Ramos (cell line): ENCODE measurements around the gene OR2T1.
"Not testable (repeated sequence)": the region's sequence is repeated elsewhere in the genome, so short reads cannot be mapped to it uniquely, and the experiment has no call there.

Experiments
- in situ Hi-C: fragments of 300-500 bp; cut with MboI; formaldehyde crosslinking; loops from one replicate; pipeline ENCODE4 v1.14.3; 2022; ENCODE audit warnings: low sequenced_read_pairs; ENCODE audit not compliant: unreplicated experiment

Gene OR2T1

GRCh38 chr1:248402748-248403147, at the start of gene OR2T1:
OR2T1 (plus strand) TSS chr1:248403048; CDS start chr1:248406148, 3,100 bp downstream.
- in situ Hi-C loops = no loop called here

DNA sequence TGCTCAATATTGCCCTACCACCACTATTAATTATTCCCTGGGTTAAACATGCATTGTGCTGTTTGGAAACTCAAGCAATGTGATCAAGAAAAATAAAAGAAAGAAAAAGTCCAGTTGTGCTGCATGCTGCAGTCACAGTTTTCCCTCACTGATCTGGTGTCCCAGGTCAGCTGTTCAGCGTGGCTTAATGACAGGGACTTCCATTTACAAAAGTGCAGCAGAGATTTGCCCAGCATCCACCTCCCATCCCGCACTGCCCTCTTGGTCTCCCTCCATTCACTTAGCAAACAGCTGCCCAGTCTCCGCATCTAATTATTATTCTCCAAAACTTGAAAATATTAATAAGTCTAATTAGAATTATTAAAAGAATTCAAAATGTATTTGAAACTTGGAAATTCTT, 43.4 kb upstream of the OR2T1 start:
- in situ Hi-C loops = no loop called here

DNA sequence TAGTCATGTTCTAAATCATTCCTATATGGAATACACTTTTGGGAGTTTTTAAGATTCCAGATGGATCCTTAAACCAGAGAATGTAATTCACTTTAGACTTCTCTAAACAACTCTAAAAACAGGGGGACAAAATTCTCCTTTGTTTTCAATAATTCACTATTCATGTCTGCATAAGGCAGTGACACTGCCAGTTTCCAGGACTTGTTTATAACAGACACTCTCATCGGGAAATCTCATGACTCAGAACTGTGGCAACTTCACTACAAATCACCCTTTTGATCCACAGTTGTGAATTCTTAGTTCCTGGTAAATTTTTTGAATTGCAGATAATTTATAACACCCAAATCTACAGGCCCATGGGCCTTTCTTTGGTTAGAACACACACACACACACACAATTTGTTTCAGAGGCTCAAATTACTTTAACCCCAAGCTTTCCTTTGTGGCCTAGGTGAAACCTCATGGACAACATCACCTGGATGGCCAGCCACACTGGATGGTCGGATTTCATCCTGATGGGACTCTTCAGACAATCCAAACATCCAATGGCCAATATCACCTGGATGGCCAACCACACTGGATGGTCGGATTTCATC, 41.6 kb upstream of the OR2T1 start, which contains the start of gene OR2T4:
TSS of gene OR2T4 (plus strand) at position 545 of the 595 bp plus-strand sequence. CDS start at position 545, 0 bp downstream.
- in situ Hi-C loops = no loop called here

DNA sequence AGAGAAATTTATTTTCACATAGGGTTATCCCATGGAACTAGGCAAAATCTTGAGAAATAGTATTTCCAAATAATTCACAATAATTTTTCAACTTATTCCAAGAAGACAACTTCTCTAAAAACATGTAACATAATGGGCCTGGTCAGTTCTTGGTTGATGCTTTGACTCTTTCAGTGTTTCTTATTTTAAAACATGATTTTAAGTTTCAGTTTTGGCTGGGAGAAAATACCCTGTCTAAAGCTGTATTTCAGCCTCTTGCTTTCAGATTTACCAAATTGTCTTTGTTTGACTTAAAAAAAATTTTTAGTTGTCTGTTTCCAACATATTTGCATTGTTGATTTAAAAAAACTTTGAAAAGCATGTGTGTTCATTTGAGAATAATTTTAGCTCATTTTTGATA, 36.2 kb upstream of the OR2T1 start:
- in situ Hi-C loops = no loop called here

- in situ Hi-C loops = no loop called here
These were observed 30.5 kb upstream of the OR2T1 start for GRCh38 chr1:248372394-248372793.

- in situ Hi-C loops = no loop called here
These were observed 29.1 kb upstream of the OR2T1 start for GRCh38 chr1:248373761-248374160.

GRCh38 chr1:248375446-248375845, 27.4 kb upstream of the OR2T1 start, which contains the start of gene OR2T6:
OR2T6 (plus strand) TSS chr1:248375746; CDS start chr1:248387609, 11,863 bp downstream.
- in situ Hi-C loops = no loop called here

- in situ Hi-C loops = no loop called here
These were observed 25.9 kb upstream of the OR2T1 start for GRCh38 chr1:248376916-248377315.

GRCh38 chr1:248380854-248381253, 22.0 kb upstream of the OR2T1 start:
- in situ Hi-C loops = no loop called here

DNA sequence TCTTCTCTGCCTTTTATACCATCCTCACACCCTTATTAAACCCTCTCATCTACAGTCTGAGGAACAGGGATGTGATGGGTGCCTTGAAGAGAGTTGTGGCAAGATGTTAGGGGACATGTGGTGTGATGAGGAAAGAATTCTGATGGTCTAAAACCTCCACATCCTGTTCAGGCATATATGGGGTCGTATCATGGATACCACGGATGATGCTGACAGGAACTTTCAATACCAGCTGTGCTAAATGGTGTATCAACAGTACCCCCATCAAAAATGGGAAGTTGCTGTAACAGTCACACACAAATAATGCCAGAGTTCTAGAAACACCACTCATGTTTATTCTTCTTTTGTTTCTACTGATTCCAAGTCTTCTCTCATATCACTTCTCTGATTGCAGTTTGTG, 14.4 kb upstream of the OR2T1 start:
- in situ Hi-C loops = no loop called here

GRCh38 chr1:248393050-248393449, 9.8 kb upstream of the OR2T1 start:
- in situ Hi-C loops = no loop called here

- in situ Hi-C loops = no loop called here
These were observed 1.2 kb downstream of the OR2T1 start for GRCh38 chr1:248404024-248404423.

DNA sequence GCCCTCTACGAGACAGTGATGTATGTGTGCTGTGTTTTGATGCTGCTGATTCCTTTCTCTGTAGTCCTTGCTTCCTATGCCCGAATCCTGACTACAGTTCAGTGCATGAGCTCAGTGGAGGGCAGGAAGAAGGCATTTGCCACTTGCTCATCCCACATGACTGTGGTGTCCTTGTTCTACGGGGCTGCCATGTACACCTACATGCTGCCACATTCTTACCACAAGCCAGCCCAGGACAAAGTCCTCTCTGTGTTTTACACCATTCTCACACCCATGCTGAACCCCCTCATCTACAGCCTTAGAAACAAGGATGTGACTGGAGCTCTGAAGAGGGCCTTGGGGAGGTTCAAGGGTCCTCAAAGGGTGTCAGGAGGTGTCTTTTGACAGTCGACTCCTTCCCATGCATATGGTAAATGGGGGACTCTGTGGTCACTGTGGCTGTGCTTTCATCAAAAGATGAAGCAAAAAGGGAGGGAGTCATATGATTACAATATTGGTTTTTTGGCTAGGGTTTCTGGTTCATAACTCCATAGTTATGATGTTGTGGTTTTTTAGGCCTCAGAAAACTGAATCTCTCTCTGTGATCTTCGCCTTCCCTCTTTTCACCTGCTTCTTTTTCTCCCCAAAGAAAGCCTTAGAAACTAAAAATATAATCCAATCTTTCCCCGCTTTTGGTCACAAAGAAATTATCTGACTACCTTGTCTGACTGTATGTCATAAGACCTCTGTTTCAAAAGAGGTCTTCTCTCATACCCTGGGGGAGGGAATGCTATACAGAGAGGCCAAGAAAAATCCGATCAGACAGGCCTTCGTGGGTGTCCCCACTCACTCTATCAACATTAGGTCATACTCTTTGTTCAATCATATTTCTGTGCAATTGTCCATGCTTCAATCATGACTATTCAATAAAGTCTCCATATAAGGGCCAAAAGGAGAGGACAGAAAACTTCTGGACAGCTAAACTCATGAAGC, 4.2 kb downstream of the OR2T1 start:
- in situ Hi-C loops = no loop called here

DNA sequence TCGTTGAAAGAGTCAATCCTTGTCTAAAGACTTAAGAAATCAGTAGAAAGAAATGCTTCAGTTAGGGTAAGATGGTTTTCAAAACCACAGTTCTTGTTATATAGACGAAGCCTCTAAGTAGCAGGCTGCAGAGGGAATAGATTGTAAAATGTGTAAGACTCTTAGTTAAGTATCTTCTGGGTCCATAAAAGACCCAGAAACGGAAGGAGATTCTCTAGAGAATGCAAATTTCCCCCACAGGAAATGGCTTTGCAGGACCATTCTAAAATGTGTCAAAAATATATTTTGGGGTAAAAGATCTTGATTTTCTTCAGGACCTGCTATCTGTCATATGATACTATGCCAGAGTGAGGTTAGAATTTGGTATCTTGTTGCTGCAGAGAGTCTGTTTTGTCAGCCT, 13.4 kb downstream of the OR2T1 start:
- in situ Hi-C loops = no loop called here

DNA sequence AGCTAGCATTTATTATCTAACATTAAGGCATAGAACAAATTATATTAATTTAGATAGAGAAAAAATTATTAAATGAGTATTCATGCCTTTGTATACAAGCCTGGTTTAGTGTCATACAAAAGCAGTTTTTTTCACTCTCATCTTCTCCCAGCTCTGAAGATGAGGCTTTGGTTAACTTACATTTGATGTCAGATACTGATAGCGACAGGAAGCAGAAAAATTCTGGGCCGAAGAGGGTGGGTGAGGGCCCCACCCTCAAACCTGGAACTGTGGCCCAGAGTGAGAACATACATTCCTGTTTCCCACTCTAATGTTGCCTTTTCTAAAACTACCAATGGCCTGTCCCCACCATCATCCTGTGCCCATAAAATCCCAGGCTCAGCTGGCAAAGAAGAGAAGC, 15.0 kb downstream of the OR2T1 start:
- in situ Hi-C loops = no loop called here

DNA sequence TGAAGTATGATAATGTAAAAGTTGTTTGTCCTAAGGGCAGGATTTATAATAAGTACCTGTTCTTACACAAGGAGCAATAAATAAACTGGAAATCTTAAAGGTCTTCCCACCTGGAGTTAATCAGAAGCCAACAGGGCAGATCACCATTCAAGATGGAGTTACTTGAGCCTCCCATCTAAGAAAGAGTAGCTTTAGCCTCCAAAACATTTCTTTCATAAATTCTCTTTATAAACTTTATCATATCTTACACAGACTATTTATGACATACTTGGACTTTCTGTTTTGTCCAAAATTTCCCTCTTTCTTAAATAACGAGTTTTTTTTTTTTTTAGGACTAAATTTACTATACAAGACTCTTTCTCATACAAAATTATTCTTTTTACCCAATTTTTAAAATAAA, 18.5 kb downstream of the OR2T1 start:
- in situ Hi-C loops = no loop called here

DNA sequence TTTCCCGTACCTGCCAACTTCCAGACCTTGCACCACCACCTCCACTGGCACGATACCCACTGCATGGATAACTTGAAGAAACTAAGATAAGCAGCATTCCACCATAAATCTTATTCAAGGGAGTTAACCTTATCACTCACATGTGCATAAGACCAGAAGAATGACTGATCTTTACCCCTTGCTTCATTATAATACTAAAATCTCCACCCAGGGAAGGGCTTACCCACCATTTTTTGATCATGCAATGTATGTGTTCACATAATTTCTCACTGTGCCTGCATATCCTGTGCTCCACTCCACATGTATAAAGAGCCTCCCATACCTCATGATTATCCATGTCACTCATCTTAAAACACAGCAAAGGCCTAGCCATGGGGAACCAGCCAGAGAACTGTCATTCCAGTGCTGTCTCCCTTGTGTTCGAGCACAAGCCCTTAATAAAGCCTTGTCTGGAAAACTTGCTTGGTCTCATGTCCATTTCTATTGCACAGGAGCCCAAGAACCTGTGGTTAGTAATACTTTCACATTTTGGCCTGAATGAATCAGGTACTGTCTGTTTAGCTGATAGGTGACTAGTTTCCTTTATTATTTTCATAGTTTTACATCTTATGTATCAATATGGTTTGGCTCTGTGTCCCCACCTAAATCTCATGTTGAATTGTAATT, 24.8 kb downstream of the OR2T1 start:
- in situ Hi-C loops = not testable (repeated sequence)

DNA sequence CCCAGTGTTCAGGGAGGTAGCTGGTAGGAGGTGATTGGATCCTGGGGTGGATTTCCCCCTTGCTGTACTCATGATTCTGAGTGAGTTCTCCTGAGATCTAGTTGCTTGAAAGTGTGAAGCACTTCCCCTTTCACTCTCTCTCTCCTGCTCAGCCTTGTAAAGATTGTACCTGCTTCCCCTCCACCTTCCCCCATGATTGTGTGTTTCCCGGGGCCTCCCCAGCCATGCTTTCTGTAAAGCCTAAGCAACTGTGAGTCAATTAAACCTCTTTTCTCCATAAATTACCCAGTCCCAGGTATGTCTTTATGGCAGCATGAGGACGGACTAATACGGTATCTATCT, 25.3 kb downstream of the OR2T1 start:
- in situ Hi-C loops = not testable (repeated sequence)

DNA sequence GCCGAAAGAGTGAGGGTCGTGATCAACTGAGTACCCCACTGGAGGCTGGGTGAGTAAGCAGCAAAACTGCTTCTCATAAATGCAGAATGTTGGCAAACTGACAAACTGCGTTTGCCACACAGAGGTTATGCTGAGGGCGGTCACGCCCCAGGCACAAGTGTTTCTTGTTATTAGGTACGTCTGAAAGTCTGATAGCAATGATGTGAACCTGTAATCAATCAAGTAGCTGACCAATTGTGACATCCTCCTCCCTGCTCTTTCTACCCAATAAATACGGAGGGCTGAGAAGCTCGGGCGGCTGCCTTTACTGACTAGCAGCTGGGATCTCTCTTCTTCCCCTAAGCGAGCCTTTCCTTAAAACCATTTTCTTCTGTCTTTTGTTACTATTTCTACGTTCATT, 28.8 kb downstream of the OR2T1 start:
- in situ Hi-C loops = not testable (repeated sequence)

GRCh38 chr1:248432201-248432600, 29.4 kb downstream of the OR2T1 start:
- in situ Hi-C loops = not testable (repeated sequence)
